ENCODE measurements around the gene FGD4.
"Not testable (repeated sequence)": the region's sequence is repeated elsewhere in the genome, so short reads cannot be mapped to it uniquely, and the experiment has no call there.

Gene FGD4

DNA sequence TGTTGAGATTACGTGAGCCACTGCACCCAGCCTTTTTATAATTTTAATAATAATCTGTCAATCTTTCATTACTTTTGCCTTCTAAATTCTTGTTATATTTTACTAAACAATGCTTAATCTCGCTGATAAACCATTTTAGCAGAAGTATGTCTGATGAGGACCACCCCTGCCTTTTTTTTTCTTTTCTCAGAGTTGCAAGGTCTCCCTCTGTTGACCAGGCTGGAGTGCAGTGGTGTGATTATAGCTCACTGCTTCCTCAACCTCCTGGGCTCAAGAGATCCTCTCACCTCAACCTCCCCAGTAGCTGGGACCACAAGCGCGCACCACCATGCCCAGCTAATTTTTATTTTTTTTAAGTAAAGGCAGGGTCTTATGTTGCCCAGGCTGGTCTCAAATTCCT is 161.2 kb downstream of the FGD4 start:
- DNase-seq (ENCODE audit: low read depth, low spot score), result no peak

DNA sequence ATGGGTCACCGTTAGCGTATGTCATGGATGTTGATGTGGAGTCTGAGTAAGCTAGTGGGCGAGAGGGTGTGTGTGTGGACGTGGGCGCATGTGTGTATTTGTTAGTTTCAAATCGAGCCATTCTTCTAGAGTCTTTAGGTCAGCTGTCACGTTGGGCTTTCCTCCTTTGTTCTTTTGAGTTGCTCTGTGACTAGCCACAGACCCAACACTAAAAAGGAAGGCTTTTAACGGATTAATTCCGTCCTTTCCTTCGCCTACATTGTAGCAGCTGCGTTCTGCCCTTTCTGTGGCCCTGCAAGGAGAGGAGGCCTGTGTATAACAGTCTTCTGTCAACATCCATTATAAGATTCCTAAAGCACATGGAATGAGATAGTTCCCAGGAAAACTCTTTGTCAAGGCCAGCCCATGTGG is 162.6 kb downstream of the FGD4 start:
- DNase-seq (ENCODE audit: low read depth, low spot score), result no peak

DNA sequence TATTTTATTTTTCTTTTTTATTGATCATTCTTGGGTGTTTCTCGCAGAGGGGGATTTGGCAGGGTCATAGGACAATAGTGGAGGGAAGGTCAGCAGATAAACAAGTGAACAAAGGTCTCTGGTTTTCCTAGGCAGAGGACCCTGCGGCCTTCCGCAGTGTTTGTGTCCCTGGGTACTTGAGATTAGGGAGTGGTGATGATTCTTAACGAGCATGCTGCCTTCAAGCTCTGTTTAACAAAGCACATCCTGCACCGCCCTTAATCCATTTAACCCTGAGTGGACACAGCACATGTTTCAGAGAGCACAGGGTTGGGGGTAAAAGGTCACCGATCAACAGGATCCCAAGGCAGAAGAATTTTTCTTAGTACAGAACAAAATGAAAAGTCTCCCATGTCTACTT is 163.1 kb downstream of the FGD4 start:
- not testable (repeated sequence) for DNase-seq (ENCODE audit: low read depth, low spot score)

DNA sequence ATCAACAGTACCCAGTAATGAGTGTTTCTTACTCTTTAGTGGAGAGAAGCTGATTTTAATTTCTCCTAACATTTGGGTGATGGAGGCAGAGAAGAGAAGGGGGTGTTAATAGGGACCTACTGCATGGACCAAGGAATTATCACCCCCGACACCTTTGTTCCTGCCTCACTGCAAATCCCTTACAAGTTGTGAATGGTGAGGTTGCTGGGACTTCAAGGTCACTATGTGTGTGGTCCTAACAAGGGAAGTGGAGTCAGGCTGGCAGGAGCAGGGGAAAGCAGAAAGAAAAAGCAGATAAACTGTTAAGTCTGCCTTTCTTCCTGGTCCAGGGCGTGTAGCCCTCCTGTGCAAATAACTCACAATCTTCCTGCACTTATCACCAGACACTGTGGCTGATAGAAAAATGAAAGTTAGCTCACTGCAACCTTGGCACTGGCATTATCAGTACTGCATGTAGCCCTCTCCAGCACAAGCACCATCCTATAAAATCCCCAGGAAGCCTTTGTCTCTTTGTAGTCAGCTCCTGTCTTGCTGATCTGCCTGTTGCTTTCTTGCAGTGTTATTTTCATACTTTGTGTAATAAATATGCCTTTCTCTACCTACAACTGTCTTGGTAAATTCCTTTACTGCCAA is 167.4 kb downstream of the FGD4 start:
- no peak for DNase-seq (ENCODE audit: low read depth, low spot score)

- no peak for DNase-seq (ENCODE audit: low read depth, low spot score)
Measured at GRCh38 chr12:32567296-32567674, 167.9 kb downstream of the FGD4 start.

DNA sequence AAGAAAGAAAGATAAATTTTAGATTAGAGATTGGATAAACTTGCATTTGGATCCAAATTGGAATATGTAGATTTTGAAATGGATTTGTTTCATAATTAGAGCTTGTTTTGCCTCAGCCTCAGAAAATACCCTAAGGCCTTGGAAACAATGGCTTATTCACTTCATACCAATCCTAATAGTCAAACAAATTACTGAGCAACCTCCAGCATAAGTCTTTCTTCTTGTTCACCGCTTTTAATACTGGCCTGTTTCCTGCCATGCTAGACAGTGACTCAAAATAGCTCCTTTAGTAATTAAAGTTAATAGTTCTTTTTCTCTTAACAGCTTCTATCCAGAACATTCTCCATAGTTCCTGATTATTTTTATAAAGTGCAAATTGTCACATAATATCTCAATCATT is 168.9 kb downstream of the FGD4 start:
- DNase-seq (ENCODE audit: low read depth, low spot score), result no peak

GRCh38 chr12:32569259-32569658 is 169.9 kb downstream of the FGD4 start:
- no peak for DNase-seq (ENCODE audit: low read depth, low spot score)

DNA sequence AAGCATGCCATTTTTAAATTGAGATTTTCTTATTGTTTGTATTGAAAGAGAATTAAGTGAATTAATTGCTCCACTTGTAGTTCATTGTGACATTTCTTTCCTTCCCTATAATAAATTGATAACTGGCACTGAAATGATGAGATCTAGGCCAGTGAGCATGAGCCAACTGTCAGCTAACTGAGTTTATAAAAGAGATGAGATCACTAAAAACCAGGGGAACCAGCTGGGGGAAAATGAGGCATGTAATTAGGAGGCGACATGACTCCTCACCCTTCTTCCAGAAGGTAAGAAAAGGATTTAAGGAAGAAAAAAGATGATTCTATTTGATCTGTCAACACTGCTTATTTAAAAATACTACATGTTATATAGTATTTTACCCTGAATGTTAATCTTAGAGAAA is 175.2 kb downstream of the FGD4 start:
- DNase-seq (ENCODE audit: low read depth, low spot score), result no peak

- no peak for DNase-seq (ENCODE audit: low read depth, low spot score)
Measured at GRCh38 chr12:32577328-32577727, 178.0 kb downstream of the FGD4 start.

DNA sequence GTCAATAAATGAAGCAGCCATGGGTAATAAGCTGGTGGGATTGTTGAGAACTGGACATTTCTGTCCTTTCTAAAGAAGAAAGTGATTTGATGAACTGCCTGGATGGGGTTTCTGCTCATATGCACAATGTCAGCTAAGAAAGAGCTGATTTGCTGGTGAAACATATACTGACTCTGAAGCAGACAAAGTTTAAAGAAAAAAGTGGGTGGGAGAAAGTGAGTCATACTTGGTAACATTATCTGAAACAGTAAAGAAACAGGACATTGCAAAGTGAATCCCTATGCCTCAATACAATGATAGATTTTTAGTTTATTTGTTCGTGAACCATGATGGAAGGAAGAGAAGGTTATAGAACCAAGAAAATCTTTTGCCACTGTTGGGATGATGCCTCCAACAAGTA is 184.2 kb downstream of the FGD4 start:
- no peak for DNase-seq (ENCODE audit: low read depth, low spot score)

DNA sequence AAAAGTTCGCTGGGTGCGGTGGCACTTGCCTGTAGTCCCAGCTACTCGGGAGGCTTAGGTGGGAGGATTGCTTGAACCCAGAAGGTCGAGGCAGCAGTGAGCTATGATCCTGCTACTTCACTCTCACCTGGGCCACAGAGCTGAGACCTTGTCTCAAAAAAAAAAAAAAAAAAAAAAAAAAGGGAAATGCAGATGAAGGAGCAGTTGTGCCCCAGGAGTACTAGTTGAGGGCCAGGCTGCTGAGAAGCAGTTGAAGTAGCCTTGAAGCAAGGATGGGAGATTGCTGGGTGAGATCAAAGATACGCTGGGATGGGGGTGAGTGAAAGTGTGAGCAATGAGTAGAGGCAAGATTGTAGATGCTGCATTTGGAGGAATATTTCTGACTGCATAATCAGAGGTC is 186.3 kb downstream of the FGD4 start:
- DNase-seq (ENCODE audit: low read depth, low spot score), result no peak

DNA sequence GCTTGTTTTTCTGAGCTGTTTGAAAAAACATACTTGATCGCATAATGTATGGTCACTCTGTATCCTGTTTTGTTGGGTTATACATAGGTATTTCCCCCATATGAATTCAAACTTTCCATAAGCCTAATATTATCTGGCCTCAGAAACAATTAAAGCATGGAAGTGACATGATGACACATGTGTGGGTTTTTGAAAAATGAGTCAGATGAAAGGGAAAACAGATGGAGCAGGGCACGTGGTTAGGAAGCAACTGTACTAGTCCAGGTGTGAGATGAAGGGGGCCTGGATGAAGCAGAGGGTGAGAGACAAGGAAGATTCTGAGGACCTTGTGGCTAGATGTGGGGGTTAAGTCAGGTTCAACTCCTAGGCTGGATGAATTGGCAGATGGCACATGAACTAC is 187.0 kb downstream of the FGD4 start:
- no peak for DNase-seq (ENCODE audit: low read depth, low spot score)

- DNase-seq (ENCODE audit: low read depth, low spot score), result no peak
Measured at GRCh38 chr12:32587581-32588495, 188.5 kb downstream of the FGD4 start.

- no peak for DNase-seq (ENCODE audit: low read depth, low spot score)
Measured at GRCh38 chr12:32588604-32589003, 189.2 kb downstream of the FGD4 start.

DNA sequence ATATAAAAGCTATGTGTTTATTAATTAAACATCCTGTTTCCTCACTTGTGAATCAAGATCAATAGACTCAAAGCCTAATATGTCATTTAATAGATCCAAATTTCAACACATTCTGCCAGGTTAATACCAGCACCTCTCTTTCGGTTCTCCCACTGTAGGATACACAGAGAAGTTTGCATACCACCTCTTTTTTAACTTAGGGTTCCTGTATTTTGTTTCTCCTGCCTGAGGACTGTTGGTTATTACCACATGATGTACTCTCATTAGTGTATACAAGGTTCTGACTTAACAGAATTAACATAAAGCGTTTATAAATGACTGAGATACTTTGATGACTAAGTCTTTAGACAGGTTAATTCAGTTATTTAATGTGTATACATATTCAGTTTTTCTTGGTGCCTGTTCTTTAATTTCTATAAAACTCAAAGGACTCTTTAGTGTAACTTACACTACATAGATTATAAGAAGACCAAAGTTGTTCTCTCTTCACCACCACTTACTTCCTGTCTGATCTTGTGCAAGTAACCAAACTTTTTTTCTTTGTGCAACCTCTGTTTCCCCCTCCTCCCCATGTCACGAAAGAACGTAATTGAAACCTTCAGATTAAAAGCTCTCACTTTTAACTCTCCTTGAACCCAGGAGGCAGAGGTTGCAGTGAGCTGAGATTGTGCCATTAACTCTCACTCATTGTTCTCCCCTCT is 190.0 kb downstream of the FGD4 start:
- DNase-seq (ENCODE audit: low read depth, low spot score), result no peak

- DNase-seq (ENCODE audit: low read depth, low spot score), result no peak
Measured at GRCh38 chr12:32595251-32595650, 195.9 kb downstream of the FGD4 start.

DNA sequence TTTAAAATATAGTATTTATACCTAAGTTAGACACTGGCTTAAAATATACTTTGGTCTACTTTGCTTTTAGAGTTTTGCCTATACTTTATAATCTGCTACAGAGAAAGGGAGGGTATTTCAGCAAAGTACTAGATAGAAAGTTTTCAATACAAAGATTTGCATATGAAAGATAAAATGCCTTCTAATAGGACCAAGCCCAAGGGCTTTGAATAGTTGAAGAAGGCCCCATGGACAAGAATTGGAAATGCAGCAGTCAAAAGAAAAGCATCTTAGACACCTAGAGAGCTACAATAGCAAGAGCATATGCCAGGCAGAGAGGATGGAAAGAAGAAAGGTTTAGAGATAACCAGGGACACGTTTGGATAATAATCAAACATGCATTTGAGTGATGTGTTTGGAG is 196.7 kb downstream of the FGD4 start:
- no peak for DNase-seq (ENCODE audit: low read depth, low spot score)

- no peak for DNase-seq (ENCODE audit: low read depth, low spot score)
Measured at GRCh38 chr12:32598688-32599087, 199.3 kb downstream of the FGD4 start.

GRCh38 chr12:32600681-32601080 is 201.3 kb downstream of the FGD4 start:
- DNase-seq (ENCODE audit: low read depth, low spot score), result no peak

DNA sequence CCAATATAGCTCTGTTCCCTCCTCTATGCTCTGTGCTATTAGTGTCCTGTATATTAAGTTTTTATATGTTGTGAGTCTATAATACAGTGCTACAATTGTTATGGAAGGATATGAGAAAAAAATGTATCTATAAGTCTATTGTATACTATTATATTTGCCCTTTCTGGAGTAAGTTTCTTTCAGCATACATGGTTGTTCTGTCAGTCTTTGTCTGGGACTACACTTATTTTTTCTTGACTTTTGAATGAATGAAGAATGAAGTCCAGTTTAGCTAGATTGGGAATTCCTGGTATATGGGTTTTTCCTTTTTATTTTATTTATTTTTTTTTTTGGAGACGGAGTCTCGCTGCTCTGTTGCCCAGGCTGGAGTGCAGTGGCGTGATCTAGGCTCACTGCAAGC is 203.7 kb downstream of the FGD4 start:
- no peak for DNase-seq (ENCODE audit: low read depth, low spot score)

GRCh38 chr12:32603858-32604257 is 204.5 kb downstream of the FGD4 start:
- DNase-seq (ENCODE audit: low read depth, low spot score), result no peak

DNA sequence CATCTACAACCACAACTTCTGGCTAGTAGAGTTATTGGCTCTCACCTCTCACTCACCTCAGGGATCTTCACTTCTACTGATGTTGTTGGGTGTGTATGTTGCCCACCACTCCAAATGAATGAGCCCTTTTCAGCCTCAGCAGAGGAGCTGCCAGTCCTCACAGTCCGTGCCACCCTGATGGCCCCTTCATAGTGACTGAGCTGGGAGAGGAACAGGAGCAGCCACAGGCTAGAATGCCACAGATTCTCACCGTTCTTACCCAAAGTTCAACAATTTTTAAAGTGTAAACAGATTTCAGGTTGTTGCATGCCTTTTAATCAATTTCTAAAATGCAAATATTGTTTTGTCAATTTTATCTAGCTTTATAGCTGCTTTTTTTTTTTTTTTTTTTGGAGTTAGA is 205.2 kb downstream of the FGD4 start:
- DNase-seq (ENCODE audit: low read depth, low spot score), result no peak
